GM18861 (cell line): ENCODE results near the gene DCK.
"Not testable (repeated sequence)": the region's sequence is repeated elsewhere in the genome, so short reads cannot be mapped to it uniquely, and the experiment has no call there.

Experiments used
- ATAC-seq: cut with Tn5 transposase; IDR thresholded peaks from one replicate; pipeline ENCODE4 v1.9.1; 2021; ENCODE audit not compliant: unreplicated experiment

DCK gene

DNA sequence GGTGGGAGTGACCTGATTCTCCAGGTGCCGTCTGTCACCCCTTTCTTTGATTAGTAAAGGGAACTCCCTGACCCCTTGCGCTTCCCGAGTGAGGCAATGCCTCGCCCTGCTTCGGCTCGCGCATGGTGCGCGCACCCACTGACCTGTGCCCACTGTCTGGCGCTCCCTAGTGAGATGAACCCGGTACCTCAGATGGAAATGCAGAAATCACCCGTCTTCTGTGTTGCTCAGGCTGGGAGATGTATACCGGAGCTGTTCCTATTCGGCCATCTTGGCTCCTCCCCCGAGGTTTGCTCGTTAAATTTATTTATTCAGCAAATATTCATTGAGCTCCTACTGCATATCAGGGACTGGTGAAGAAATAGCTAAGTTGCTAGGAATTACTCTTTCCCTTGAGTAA lies 66.1 kb downstream of the DCK start:
- ATAC-seq, result not testable (repeated sequence)

- no peak for ATAC-seq
Observed at GRCh38 chr4:71062436-71062835, 69.0 kb downstream of the DCK start.

GRCh38 chr4:71063711-71064110 lies 70.3 kb downstream of the DCK start:
- ATAC-seq, result no peak

GRCh38 chr4:71064521-71064920 lies 71.1 kb downstream of the DCK start:
- ATAC-seq, result no peak

- ATAC-seq, result no peak
Observed at GRCh38 chr4:71065991-71066510, 72.6 kb downstream of the DCK start.

DNA sequence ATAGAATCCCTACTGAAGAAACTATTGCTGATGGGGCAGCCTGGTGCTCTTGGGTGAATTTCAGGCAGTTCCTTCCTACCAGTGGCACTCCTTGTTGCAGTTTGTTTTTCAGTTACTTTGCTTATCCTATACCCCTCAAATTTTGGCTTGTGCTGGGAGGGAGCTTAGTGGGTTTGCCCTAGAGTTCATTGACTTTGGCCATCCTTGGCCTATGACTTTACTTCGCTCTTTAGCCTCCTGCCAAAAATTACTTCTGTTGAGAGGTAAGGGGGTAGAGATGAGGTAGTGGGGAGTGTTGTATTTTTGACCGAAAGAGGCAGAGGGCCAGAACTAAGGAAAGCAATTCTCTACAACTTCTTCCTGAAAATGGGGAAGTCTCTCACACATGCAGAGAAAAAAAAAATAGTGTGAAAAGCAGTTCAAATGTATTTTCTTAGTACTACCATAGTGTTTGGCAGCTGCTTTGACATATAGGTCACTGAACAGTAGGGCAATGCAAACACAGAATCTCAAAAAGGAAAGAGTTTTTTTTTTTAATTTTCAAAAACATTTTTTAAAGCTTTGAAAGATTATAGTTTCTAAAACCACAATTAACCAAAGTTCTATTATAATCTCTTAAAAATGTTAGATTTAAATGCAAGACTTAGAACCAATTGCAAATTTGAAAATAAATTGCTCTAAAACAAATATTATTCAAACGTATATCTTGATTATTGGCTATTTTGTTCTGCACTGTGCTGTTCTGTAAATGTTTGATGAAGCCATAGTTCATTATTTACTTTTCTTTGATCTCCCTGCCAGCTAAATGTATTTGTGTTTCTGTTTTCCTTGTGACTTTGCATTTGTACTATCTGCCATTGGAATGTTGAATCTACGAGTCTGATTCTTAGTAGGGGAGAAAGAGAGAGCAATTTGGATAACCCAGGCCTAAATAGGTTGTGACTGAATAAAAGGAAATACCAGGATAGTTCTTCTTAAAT lies 73.6 kb downstream of the DCK start:
- ATAC-seq, result no peak

DNA sequence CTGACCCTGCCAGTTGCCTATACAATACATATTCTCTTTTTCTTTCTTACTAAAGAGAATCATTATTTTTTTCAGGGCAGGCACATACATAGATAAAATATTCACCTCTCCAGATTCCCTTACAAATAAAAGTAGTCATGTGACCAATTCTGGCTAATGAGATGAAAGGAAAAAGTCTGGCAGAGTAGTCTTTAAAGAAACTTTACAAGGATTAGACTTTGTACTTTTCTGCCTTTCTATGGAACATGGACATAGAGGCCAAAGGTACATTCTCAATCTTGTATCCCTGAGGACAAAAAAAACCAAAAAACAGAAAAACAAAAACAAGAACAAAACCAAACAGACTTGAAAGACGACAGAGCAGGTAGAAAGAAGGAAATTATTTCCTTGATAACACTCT lies 75.6 kb downstream of the DCK start:
- no peak for ATAC-seq

DNA sequence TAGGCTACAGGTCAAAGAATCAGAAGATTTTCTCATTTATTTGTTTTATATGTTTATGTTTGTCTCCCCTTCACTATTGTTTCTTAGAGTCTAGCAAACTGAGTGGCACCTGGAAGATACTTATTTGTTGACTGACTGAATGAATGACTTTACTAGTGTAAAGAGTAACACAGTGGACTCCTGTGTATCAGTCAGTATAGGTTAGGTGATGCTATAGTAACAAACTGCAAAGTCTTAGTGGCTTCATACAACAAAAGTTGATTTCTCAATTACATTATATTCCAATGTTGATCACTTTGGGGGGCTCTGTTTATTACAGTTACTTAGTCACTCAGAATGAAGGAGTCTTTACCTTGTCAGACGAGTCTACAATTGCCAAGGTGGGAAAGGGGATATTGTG lies 76.6 kb downstream of the DCK start:
- ATAC-seq, result no peak

- ATAC-seq, result no peak
Observed at GRCh38 chr4:71074452-71075299, 81.2 kb downstream of the DCK start.
